ENCODE data around the gene SIGLECL1.

Gene SIGLECL1

DNA sequence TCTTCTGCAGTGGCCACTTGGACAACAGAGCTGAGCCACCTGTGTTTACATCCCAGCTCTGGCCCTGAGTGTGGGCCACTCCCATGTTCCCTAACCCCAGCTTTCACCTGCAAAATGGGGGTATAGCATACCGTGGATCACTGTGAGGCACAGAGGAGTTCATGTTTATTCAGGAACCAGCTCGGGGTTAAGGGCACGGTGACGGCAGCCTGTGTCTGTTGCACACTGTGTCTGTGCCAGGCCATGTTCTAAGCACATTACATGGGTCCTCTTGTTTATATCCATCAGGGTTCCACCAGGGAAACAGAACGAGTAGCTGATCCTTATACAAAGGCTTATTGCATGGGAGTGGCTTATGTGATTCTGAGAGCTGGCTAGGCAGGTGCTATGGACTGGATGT is 46.5 kb downstream of the SIGLECL1 start:
- no peak for DNase-seq

DNA sequence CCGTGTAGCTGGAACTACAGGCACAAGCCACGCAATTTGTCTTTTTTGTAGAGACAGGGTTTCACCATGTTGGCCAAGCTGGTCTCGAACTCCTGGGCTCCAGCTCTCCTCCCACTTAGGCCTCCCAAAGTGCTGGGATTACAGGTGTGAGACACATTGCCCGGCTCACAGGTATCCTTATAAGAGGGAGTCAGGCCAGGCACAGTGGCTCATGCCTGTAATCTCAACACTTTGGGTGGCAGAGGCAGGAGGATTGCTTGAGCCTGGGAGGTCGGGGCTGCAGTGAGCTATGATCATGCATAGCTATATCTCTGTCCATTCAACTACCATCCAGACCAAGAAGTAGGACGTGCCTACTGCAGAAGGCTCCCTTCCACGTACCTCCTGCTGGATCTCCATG is 50.4 kb downstream of the SIGLECL1 start:
- DNase-seq, result no peak

GRCh38 chr19:51305479-51305878 is 54.6 kb downstream of the SIGLECL1 start:
- no peak for DNase-seq

GRCh38 chr19:51311351-51312257 is 60.7 kb downstream of the SIGLECL1 start, which contains the start of gene IGLON5:
Gene IGLON5, plus strand, starts transcription at chr19:51311644. Its CDS starts 204 bp downstream, at chr19:51311848.
- no peak for DNase-seq

DNA sequence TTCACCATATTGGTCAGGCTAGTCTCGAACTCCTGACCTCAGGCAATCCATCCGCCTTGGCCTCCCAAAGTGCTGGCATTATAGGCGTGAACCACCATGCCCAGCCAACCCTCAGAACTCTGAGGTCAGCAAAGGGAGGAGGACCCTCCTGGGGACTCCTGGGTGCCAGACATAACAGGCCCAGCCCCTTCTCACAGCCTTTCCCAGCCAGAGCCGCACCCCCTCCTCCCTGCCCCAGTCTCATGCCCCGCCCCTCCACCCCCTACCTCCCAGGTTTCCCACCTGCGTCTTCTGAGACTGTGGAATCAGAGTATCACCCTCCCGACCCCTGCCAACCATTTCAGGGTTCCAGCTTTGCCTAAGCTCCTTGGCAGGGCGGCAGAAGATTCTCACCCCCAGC is 65.8 kb downstream of the SIGLECL1 start:
- DNase-seq, result no peak

DNA sequence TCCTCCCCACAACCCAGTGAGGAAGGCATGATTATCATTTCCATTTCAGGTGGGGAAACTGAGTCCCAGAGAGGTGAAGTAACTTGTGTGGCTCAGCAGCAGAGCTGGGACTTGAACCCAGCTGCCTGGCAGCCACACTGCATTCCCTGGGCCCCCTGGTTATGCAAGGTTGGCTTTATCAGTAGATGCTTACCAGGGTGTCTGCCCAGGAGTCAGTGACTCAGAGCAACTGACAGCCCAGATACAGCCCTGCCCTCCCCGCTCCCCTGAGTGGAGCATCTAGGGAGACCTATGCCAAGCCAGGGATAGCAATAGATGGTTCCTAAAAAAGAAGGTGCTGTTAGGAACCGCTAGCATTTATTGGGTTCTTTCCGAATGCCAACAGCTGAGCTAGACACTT is 66.5 kb downstream of the SIGLECL1 start:
- DNase-seq, result no peak

DNA sequence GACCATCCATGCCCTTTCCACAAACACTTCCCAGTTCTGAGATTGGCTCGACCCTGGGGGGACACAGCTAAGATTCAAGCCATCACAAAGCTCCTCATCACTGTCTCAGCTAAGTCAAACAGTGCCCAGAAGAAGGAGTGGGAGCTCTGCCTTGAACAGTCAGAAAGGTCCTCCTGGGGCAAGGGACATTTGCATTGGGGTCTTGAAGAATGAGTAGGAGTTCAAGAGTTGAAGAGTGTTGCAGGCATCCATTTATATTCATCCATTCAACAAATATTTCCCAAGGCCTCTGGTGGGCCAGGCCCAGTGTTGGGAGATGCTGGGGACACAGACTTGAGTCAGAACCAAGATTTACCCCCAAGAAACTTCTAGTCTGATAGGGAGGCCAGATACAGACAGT is 67.1 kb downstream of the SIGLECL1 start:
- DNase-seq, result no peak
